Omental fat pad (tissue), 4 donors: Measurements from ENCODE around the gene FBN1. TPM values are rescaled to one million over a fixed set of nuclear protein-coding genes. Genes with fewer than 3 reads are reported as not detected.

ENCODE experiments used
- ATAC-seq: fragments of 150-250 bp; one replicate; pipeline ENCODE4 v1.9.1; 2016; ENCODE audit warnings: mild to moderate bottlenecking, moderate library complexity; ENCODE audit not compliant: low FRiP score
- DNase-seq: peaks from one replicate; pipeline ENCODE4 v3.0.0-alpha.2; 2019; ENCODE audit warnings: low spot score
- CTCF ChIP-seq, 3 donors: fragments of 450-650 bp; IDR thresholded peaks; one replicate each; pipeline ENCODE4 v1.5.1; 2016 to 2017; ENCODE audit warnings: antibody characterized with exemption in 3 of 3, mild to moderate bottlenecking in 3 of 3, moderate library complexity in 2 of 3
- total RNA-seq, 4 donors: library from RNA; depleted of rRNA; stranded (reverse); fragments of >200 nt; gene quantifications; one replicate each; pipeline ENCODE4 v1.1.0, GENCODE V29; 2016

The FBN1 gene
- total RNA-seq, 4 donors from 2014 or later, result 91.5 to 413 (median 137) TPM

GRCh38 chr15:48471073-48471472 lies 174.4 kb downstream of the FBN1 start:
- DNase-seq, result no peak
- TF ChIP-seq CTCF (IDR thresholded peaks at IDR 0.05), result no peak
- ATAC-seq, result no peak

GRCh38 chr15:48470096-48470495 lies 175.4 kb downstream of the FBN1 start:
- no peak for TF ChIP-seq CTCF (IDR thresholded peaks at IDR 0.05)
- ATAC-seq (no peak), DNase-seq (no peak)

GRCh38 chr15:48469681-48470080 lies 175.8 kb downstream of the FBN1 start:
- no peak for DNase-seq
- ATAC-seq, result no peak
- TF ChIP-seq CTCF (IDR thresholded peaks at IDR 0.05), result no peak

- no peak for TF ChIP-seq CTCF (IDR thresholded peaks at IDR 0.05)
- no peak for ATAC-seq
- DNase-seq, result no peak
Observed at GRCh38 chr15:48469271-48469670, 176.2 kb downstream of the FBN1 start.

- TF ChIP-seq CTCF (IDR thresholded peaks at IDR 0.05), result no peak
- DNase-seq (no peak), ATAC-seq (no peak)
Observed at GRCh38 chr15:48467801-48468200, 177.7 kb downstream of the FBN1 start.

- TF ChIP-seq CTCF (IDR thresholded peaks at IDR 0.05), result no peak
- DNase-seq (no peak), ATAC-seq (no peak)
Observed at GRCh38 chr15:48466820-48467219, 178.7 kb downstream of the FBN1 start.

GRCh38 chr15:48466079-48466478 lies 179.4 kb downstream of the FBN1 start:
- ATAC-seq, result no peak
- no peak for TF ChIP-seq CTCF (IDR thresholded peaks at IDR 0.05)
- no peak for DNase-seq
